ENCODE measurements around the gene EYS.
"Not testable (repeated sequence)": the region's sequence is repeated elsewhere in the genome, so short reads cannot be mapped to it uniquely, and the experiment has no call there.

Gene EYS

DNA sequence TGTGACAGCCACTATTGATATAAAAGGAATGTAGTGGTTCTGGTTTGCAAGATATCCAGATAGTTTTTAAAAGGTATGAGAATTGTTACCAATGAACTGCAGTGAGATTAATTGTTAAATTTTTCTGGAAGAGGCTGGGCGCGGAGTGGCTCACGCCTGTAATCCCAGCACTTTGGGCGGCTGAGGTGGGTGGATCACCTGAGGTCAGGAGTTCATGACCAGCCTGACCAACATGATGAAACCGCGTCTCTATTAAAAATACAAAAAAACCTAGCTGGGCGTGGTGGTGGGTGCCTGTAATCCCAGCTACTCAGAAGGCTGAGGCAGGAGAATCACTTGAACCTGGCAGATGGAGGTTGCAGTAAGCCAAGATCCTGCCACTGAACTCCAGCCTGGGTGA, 1906.6 kb downstream of the EYS start:
- not testable (repeated sequence) for DNase-seq

DNA sequence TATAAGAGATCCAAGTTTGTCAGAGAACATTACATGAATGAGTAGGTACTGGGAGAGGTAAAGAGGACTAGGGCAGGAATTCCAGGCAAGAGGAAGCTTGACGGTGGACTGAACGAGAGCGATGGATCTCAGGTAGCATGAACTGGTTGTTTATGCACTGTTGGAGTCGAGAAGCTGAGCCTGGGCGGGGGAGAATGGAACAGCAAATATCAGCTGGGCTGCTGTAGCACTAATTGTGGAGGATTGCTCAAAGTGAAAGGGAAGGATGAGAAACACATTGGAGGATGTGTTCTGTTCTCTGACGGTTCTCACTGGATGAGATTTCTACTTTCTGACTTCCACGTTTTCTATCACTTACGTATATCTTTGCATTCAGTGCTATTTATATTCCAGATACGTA, 1907.2 kb downstream of the EYS start:
- DNase-seq = no peak

DNA sequence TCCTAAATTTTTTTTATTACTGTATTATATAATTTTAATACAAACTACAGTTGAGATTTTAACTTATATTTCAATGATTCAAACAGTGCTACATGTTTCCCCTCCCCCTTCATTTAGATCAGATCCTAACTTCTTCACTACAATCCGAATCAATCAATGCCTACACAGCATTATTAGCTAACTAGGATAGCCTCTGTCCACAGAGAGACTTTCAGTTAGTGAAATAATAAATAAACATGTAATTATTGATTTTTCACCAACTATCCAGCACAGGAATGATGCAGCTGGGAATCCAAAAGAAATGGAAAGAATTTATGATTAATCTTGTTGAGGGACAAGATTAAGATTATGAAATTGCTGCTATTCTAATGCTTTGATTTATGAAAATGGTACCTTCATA, 1907.7 kb downstream of the EYS start:
- no peak for DNase-seq

DNA sequence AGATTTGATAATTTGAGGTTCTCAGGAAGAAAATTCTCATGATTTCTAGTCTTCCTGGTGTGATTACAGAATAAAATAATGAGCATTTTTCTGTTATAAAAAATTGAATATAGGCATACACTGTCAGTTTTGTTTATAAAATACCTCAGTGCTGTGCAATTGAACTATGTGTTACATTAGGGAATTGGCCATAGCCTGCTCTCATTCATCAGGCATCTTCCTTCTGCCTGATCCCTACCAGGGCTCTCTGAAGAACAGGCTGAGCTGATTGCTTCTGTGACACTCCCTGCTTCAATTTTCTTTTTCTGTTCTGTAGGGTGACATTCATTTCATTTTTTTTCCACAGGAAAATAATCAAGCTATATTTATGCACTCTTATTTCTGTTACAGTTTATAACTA, 1908.6 kb downstream of the EYS start:
- no peak for DNase-seq

DNA sequence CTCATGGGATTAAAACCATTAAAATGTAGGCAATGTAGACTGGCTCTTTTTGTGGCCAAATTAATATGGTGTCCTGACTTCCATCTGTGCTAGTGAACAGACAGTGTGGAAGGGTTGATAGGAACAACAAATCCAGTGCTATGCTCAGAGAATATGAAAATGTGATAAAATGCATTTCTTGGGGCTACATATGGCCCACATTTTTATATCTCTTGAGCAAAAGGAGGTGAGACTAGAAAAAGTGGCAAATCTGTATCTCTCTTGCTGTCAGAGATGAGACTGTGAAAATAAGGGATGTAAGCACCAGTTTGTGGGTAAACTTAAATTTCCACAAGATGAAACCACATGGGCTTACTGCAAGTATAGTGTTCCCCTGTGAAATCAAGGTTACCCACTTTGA, 1909.3 kb downstream of the EYS start:
- no peak for DNase-seq

DNA sequence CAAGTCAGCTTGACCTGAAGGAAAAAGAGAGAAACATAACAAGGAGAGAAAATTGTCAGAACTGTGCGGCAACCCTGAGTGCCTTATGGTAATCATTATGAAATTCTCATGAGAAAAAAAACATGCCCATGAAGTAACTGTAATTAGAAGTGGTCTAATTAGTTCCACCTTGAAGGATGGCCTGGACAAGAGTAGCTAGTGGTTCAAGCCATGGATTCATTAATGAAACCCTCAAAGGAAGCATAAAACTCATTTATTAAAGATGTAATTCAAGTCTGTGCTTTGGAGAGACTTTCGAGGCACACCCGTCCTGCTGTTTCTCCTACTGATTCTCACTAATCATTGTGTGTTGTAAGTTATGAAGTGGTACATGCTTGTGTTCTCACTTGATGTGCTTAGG, 1911.2 kb downstream of the EYS start:
- no peak for DNase-seq

DNA sequence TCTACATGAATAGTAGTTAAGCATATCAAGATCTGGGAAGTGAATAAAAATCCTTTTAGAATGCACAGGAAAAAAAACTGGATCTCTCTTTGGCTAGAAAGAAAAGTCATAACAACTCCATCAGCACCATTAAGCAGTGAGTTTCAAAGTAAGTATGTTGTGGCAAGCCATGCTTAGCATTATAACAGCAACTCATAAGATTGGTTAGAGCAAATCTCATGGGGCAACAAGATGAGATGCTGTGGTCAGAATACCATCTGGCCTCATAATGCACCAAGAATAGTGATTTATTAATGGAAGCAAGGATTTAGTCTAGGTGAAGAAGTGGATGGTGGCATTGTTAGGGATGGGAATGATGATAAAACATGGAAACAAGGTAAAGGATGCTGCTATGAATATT, 1912.0 kb downstream of the EYS start:
- DNase-seq = no peak

DNA sequence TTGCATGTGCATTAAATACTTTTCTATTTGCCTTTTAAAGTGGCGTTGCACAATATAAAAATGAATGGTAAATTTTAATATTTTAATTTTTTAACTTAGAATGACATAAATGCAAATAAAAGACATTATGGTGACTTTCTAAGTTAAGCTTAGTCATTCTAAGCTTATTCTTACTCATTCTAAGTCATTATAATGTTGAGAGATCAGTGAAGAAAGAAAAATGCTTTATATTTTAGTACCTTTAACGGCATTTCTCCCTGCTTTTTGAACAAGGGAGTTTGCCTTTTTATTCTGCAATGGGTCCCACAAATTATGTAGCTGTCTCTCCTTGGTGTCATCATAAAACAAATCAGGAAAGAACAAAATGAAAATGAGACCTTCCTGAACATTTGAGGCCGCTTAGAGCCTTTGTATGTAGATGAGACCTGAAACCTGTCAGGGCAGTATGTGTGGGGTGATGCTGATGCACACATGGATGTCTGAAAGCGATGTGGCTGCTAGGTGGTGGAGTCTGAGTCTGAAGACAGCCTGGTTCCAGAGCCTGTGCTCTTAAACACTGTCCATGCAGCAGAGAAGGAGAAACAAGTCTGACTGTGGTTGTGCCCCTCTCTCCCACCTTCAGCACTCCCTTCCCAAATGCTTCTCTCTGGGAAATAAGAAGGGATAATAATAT, 1913.4 kb downstream of the EYS start:
- no peak for DNase-seq

DNA sequence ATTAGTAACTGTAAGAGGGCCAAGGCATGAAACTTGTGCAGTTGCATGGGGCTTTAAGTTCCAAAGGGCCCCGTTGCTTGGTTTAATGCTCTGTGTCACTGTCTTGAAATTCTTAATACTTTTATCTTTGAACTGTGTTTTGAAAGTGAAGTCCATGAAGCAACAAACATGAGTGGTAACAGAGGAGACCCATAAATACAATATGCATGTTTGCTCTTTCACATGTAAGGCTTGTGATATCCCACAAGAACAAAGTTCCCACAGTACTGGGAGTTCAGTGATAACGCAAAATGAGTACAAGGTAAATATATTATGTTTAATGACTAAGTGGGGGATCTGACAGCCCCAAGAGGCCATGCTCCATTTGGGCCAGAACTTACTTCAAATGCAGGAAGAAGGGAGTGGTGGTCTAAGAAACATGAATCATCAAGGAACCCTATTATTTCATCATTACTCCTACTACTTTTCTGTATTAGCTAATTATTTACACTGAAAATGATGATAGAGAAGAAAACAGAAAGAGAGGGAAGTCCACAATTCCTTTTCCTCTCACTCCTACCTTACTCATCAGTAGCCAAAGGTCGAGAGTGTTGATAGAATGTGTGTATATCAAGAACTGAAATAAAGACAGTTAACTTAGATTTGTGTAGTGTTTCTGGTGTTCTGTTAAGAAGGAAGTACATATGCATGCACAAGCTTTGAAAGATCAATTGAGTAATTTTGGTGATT, 1914.1 kb downstream of the EYS start:
- no peak for DNase-seq

DNA sequence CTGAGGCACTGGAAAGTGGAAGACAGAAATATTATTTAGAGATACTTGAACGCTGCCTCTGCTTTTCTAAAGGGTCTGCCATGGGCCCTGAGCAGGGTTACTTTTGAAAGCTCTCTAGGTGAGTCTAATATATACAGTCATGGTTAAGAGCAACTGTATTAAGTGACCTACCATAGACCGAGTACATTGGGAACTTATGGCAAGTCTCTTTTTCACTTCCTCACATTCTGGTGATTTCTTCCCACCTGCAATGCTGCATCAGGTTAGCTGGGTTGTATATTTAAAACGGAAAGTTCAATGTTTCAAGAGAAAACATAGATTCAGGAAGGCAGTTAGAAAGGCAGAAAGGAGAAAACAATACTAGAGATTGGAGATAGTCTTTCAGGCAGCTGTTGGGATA, 1916.7 kb downstream of the EYS start:
- no peak for DNase-seq

DNA sequence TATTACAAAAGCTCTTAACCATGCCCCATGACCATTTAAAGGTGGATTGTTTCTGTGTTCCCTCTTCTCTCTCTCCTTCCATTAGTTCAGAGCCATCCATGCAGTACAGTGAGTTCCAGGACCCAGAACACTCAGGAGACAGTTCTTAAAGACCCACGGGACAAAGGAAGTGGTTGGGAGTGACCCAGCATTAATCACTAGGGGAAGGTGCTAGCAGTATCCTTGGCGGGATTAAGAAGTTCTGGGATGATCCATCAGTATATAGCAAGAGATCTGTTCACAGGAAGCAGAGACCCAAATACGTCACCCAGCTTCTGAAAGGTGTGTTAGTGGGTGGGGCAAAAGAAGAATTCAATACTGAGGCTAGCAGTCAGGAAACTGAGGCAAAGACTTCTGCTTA, 1917.3 kb downstream of the EYS start:
- no peak for DNase-seq

DNA sequence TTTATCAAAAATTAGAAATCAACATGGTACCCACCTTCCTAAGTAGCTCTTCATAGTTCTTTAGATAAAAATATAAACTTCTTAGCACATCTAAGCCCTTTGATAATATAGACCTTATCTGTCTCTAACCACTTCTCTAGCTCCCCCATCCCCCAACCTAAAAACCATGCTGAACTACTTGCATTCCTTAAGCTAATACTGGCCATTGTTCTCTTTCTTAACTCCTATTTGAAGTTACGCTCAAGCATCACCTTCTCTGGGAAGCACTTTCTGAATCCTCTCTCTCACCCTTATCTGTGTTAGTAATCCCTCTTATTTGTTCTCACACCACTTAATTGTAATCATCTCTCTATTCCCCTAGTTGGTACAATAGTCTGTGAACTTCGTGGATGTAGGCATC, 1918.5 kb downstream of the EYS start:
- no peak for DNase-seq

DNA sequence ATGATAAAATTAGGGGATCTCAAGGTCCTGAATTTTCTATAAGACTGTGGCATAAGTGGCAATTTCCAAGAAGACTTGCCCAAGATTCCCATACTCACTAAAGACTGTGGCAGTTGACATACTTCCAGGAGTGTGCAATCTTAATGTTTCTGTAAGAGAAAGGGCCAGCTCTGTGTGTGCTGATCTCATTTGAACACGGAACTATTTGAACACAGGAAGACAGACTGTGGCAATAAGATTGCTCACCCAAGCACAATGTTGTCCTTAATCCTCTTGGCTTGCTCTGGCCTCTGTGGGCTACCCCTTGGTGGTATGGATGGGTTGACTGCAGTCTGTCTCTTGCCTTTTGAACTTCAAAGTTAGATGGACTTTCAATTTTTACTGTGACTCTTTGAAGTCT, 1920.0 kb downstream of the EYS start:
- DNase-seq = no peak

DNA sequence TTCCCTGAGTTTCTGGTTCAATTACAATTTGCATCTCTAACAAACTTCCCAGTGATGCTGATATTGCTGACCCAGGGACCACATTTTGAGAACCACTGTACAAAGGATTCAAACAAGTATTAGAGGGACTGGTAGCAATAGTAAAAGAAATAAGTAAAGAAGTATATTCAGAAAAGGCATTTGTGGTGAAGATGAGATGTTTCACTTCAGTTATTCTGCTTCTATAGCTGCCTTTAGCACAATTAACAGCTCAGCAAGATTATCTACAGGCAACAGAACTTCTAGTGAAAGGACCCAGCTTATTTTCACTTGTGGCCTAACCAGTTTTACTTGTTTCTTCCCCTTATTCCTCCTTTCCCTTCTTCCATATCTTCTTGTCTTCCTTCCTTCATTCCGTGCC, 1922.0 kb downstream of the EYS start:
- no peak for DNase-seq

DNA sequence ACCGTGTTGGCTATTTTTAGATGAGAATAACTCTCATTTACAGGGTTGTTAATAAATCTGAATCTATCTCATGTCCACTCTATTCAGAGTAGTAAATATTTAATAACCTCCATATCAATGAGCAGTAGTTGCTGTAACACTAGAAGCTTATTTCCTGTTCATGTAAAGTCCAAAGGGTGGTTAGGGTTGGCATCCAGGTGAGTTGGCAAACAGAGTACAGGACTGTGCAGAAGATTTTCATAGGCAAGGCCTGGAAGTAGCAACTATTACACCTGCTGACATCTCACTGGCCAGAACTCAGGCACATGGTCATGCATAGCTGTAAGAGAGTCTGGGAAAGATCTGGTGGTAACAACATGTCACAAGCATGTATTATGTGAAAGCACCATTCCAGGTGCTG, 1923.9 kb downstream of the EYS start:
- no peak for DNase-seq

DNA sequence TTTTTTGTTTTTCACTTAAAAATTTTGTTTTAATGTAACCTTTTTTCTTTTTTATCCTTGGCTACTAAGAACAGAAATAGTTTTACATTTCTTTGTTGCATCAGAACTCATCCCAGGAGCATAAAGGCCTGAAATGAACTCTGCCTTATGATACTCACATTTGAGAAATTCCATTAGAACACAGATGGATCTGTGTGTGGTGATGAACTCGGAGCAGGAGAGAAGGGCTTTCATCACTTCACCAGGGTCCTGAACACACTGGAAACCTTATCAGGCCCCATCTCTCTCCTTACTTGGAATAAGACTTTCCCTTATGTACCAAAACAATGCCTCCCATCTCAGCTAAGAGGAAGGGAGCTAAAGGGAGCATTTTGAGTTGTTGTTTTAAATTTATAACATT, 1932.1 kb downstream of the EYS start:
- DNase-seq = no peak

DNA sequence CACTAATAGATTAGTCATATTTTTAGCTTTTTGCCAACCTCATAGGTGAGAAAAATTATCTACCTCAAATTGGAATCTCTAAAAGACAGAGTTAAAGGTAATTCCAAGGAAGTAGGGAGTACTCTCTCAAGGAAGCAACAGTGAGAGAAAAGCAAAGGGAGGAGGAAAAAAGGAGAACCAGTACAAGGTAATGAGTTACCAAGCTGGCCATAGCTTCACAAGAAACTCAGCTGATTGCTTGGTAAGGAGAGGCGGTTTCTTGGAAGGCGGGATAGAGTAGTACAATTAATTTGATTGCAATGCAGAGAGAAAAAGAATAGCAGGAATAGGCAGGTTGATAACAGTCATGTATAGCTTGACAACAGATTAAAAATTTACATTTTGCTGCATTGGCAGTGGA, 1933.8 kb downstream of the EYS start:
- DNase-seq = no peak

DNA sequence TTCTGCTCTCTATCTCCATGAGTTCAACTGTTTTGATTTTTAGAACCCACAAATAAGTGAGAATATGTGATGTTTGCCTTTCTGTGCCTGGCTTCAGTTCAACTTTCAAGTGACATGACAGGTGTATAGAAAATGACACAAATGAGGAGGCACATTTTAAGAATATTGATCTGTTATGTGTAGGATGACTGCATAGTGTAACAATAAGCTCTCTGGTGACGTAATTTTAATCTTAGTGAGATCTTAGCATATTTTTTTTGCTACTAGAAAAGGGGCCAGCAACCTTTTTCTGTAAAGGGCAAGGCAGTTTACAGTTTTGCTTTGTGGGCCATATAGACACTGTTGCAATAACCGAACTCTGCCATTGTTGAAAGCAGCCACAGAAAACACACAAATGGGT, 1941.2 kb downstream of the EYS start:
- DNase-seq = no peak

DNA sequence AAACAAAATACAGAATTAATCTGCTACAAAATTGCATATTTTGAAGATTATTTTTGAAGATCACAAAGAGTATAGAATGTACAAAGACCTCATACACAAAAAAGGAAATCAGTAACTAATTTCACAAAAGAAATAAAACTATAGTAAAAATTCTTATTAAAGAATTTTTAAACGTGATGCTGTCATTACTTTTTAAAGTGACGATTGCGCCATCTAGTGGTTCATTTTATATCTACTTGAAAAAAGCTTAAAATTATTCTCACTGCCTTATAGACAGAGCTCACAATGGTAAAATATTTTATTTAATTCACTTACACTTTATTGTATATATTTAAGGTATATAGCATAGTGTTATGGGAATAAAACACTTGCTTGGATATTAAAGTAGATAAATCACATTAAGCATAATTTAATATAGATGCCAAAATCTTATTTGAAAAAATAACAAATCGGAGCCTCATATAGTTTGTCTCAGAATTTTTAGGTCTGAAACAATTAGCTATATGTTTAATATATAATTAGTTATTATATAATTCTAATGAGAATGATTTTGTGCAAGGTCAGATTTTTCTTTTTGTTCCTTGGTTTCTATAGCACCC, 1942.6 kb downstream of the EYS start:
- no peak for DNase-seq

DNA sequence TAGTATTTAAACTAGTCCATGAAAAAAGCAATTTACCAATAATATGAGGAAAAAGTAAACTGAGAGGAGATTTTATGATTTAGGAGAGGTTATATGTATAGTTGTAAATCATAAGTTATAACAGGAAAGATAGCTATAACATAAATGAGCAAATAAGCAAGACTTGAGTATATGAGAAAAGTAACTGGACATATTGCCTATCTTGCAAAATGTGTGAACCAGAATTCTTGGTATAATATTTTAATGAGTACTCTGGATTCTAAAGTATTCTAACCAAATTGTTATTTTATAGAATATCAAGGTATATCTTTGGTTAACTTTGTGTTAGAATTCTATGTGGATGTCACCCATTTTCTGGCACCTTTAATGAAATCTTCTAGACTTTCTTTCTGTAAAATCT, 1946.8 kb downstream of the EYS start:
- no peak for DNase-seq

DNA sequence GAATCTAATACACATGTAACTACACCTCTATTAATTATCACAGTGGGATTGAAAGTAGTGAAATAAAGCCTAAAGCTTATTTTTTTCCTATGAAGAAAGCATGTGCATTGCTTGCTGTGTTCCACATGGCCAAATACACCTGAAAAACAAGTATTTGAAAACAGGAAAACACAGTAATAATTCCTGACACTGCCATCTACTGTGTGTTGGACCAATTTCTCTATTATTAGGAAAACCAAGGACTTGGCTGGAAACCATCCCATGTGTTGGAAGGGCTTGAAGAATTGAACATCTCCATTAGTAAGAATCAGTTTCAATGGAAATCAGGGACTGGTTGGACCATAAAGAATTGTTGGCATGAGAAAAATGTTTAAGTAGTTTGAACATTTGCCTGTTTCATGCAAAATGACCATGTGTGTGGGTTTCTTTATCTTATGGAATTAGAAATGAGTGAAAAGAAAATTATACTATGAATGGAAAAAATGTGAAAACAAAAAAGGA, 1947.4 kb downstream of the EYS start:
- no peak for DNase-seq

DNA sequence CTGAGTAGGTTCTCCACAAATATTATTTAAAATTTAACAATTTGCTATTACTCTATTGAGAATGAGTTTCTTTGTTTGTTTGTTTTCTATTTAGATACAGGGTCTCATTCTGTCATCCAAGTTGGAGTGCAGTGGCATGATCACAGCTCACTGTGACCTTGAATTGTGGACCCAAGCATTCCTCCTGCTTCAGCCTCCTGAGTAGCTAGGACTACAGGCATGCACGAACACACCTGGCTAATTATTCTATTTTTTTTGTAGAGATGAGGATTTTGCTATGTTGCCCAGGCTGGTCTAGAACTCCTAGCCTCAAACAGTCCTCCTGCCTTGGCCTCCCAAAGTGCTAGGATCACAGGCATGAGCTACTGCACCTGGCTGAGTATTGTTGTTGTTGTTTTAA, 1949.2 kb downstream of the EYS start:
- no peak for DNase-seq

DNA sequence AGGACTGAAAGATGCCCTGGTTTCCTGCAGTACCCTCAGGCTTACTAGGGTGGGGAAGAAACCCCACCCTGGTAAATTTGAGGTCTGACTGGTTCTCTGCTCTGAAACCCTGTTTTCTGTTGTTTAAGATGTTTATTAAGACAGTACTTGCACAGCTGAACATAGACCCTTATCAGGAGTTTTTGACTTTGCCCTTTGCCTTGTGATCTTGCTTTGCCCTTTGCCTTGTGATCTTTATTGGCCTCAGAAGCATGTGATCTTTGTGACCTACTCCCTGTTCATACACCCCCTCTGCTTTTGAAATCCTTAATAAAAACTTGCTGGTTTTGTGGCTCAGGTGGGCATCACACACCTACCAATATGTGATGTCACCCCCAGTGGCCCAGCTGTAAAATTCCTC, 1949.8 kb downstream of the EYS start:
- not testable (repeated sequence) for DNase-seq

DNA sequence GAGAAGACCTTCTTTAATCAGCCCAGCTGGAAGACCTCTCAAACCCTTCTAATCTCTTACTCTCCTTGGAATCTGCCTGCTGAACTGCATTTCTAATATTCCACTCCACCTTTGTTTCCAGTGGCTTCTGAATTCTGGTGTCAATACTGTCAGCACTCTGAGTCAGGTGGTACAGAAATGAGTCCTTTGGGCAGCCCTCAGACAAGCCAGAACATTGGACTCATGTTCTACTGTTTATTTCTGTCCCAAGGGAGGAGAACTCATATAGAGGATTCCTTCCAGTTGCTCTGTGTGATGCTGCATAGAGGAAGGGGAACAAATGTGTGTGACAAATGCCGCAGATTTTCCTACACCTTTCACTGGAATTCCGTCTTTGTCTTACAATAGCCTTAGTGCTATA, 1956.6 kb downstream of the EYS start:
- no peak for DNase-seq

DNA sequence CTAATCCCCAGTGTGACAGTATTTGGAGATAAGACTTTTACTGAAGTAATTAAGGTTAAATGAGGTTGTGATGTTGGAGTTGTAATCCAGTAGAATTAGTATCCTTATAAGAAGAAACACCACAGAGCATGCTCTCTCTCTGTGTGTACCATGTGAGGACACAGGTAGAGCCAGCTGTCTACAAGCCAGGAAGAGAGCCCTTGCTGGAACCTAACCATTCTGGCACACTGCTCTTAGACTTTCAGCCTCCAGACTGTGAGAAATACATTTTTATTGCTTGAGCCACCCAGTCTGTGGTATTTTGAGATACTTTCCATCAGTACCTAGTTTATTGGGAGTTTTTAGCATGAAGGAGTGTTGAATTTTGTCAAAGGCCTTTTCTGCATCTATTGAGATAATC, 1961.2 kb downstream of the EYS start:
- no peak for DNase-seq
